Spleen (tissue), 7 donors: ENCODE measurements around the gene CNKSR2.

Experiments used
- POLR2AphosphoS5 ChIP-seq, 3 donors: sonication (generic); formaldehyde crosslinking; IDR thresholded peaks; one replicate each; pipeline ENCODE4 v1.5.1; 2017; ENCODE audit warnings: antibody characterized with exemption in 3 of 3
- TF ChIP-seq, protein P1 (sequence below), 11 experiments: fragments of 200-600 bp in 7 of 11; fragments of 450-650 bp in 4 of 11; sonication (generic) in 4 of 11; IDR thresholded peaks in 8 of 11; conservative IDR thresholded peaks in 3 of 11; 1 replicate in 7 of 11; 2 replicates in 4 of 11; pipeline versions ENCODE4 v1.4.0 to v1.8.0; 2016 to 2021; ENCODE audit warnings: antibody characterized with exemption in 11 of 11, inconsistent platforms in 4 of 11, mild to moderate bottlenecking in 1 of 11
- donor health status: DM: no; HTN: no; CAD: no; lungs with moderate emphysema.
- donor health status: DM: no; HTN: no; CAD: no.
- donor health status: DM: no; HTN: no; CAD: no.

DNA sequence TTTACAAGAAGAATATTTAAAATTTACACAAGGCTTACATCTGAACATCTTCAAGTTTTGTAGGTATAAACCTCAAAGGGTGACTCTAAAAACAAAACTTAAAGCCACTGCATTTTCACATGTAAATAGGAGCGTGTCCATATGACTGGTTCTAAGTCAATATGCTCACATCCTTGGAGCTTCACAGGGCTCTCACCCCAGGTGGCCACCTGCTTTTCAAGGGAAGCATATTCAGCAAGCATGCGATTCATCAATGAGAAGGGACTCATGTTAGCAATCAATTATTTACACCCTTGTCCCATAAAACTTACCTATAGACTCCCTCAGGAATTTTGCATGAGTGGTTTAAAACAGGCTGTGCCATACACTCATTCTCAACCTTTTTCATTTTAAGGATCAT, 301.7 kb downstream of the CNKSR2 start:
- TF ChIP-seq POLR2AphosphoS5 (IDR thresholded peaks at IDR 0.05) = no peak
- TF ChIP-seq, protein P1, sequence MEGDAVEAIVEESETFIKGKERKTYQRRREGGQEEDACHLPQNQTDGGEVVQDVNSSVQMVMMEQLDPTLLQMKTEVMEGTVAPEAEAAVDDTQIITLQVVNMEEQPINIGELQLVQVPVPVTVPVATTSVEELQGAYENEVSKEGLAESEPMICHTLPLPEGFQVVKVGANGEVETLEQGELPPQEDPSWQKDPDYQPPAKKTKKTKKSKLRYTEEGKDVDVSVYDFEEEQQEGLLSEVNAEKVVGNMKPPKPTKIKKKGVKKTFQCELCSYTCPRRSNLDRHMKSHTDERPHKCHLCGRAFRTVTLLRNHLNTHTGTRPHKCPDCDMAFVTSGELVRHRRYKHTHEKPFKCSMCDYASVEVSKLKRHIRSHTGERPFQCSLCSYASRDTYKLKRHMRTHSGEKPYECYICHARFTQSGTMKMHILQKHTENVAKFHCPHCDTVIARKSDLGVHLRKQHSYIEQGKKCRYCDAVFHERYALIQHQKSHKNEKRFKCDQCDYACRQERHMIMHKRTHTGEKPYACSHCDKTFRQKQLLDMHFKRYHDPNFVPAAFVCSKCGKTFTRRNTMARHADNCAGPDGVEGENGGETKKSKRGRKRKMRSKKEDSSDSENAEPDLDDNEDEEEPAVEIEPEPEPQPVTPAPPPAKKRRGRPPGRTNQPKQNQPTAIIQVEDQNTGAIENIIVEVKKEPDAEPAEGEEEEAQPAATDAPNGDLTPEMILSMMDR (IDR thresholded peaks at IDR 0.05 in 8 of 11, conservative IDR thresholded peaks at IDR 0.05 in 3 of 11) = no peak
